GM12878 (cell line): ENCODE results near the gene TK2. TPM values are rescaled to one million over a fixed set of nuclear protein-coding genes. Genes with fewer than 3 reads are reported as not detected.

Experiments
- CEBPB ChIP-seq, 2 experiments: fragments of 150-350 bp in 1 of 2; IDR thresholded peaks; 2 replicates each; pipeline ENCODE4 v1.6.1; 2012 to 2014; ENCODE audit warnings: low read depth in 2 of 2, low read length in 2 of 2, borderline replicate concordance in 1 of 2, inconsistent platforms in 1 of 2
- FOXM1 ChIP-seq: IDR thresholded peaks from 2 replicates; pipeline ENCODE4 v1.6.1; 2012; ENCODE audit warnings: low read depth, mild to moderate bottlenecking, inconsistent platforms, low read length, moderate library complexity
- HDAC2 ChIP-seq: fragments of 200-600 bp; sonication (generic); IDR thresholded peaks from 2 replicates; pipeline ENCODE4 v1.6.1; 2017
- IKZF1 ChIP-seq: fragments of 450-650 bp; conservative IDR thresholded peaks from 2 replicates; pipeline ENCODE4 v1.6.1; 2017; ENCODE audit warnings: antibody characterized with exemption, mild to moderate bottlenecking
- LARP7 ChIP-seq: fragments of 450-650 bp; IDR thresholded peaks from 2 replicates; pipeline ENCODE4 v1.6.1; 2017; ENCODE audit warnings: mild to moderate bottlenecking
- MTA3 ChIP-seq: IDR thresholded peaks from 2 replicates; pipeline ENCODE4 v1.6.1; 2012; ENCODE audit warnings: low read length, inconsistent platforms, borderline replicate concordance
- NFIC ChIP-seq: IDR thresholded peaks from 2 replicates; pipeline ENCODE4 v1.6.1; 2012; ENCODE audit warnings: low read depth, mild to moderate bottlenecking, inconsistent platforms, low read length, moderate library complexity
- NR2F1 ChIP-seq: fragments of 450-650 bp; conservative IDR thresholded peaks from 2 replicates; pipeline ENCODE4 v1.6.1; 2017; ENCODE audit warnings: mild to moderate bottlenecking
- RAD21 ChIP-seq: IDR thresholded peaks from 2 replicates; pipeline ENCODE4 v1.6.1; 2011; ENCODE audit warnings: mild to moderate bottlenecking, low read depth, low read length, moderate library complexity; ENCODE audit not compliant: insufficient read depth
- RELA ChIP-seq: fragments of 450-650 bp; IDR thresholded peaks from 2 replicates; pipeline ENCODE4 v1.8.0; 2014; ENCODE audit warnings: borderline replicate concordance; ENCODE audit not compliant: partially characterized antibody
- RUNX3 ChIP-seq: IDR thresholded peaks from 2 replicates; pipeline ENCODE4 v1.6.1; 2012; ENCODE audit warnings: low read length, inconsistent platforms
- SMARCA5 ChIP-seq: fragments of 450-650 bp; IDR thresholded peaks from 2 replicates; pipeline ENCODE4 v1.6.1; 2017; ENCODE audit warnings: mild to moderate bottlenecking
- SMC3 ChIP-seq: IDR thresholded peaks from 2 replicates; pipeline ENCODE4 v1.6.1; 2011; ENCODE audit warnings: low read length, improper control_type of control experiment, borderline replicate concordance
- SUPT20H ChIP-seq: IDR thresholded peaks from 2 replicates; pipeline ENCODE4 v1.6.1; 2011; ENCODE audit warnings: low read depth, mild to moderate bottlenecking, low read length, moderate library complexity, borderline replicate concordance; ENCODE audit not compliant: control insufficient read depth
- TBL1XR1 ChIP-seq: IDR thresholded peaks from 2 replicates; pipeline ENCODE4 v1.6.1; 2012; ENCODE audit warnings: low read depth, low read length, improper control_type of control experiment
- USF2 ChIP-seq: IDR thresholded peaks from 2 replicates; pipeline ENCODE4 v1.6.1; 2011; ENCODE audit warnings: low read depth, low read length, improper control_type of control experiment, borderline replicate concordance
- polyA plus RNA-seq, 11 experiments: library from polyadenylated mRNA; depleted of rRNA in 4 of 11; unstranded in 6 of 11; stranded (reverse) in 5 of 11; fragments of >200 nt; fragmentation: Nextera tagmentation in 4 of 11; fragmentation: Illumina TruSeq in 1 of 11; extraction: Ambion mirVana in 4 of 11; extraction: Trizol in 1 of 11; gene quantifications; 1 replicate in 1 of 11; 2 replicates in 10 of 11; pipeline versions ENCODE4 v1.2.1 to v1.2.3, GENCODE V29; 2011 to 2016; ENCODE audit warnings: inconsistent platforms in 2 of 11, missing spikeins in 2 of 11, low read depth in 1 of 11
- total RNA-seq, 4 experiments: library from RNA; depleted of rRNA in 3 of 4; stranded (reverse); fragments of >200 nt in 3 of 4; fragmentation: Illumina TruSeq in 1 of 4; extraction: Trizol in 1 of 4; gene quantifications; 2 replicates each; pipeline versions ENCODE4 v1.2.1 to v1.2.3, GENCODE V29; 2013 to 2021
- TF ChIP-seq, protein P1 (sequence below): fragments of 450-650 bp; IDR thresholded peaks from 2 replicates; pipeline ENCODE4 v1.6.1; 2017; ENCODE audit warnings: mild to moderate bottlenecking, low read depth, inconsistent platforms; ENCODE audit not compliant: poor library complexity, severe bottlenecking
- TF ChIP-seq, protein P2 (sequence below): fragments of 450-650 bp; IDR thresholded peaks from 2 replicates; pipeline ENCODE4 v1.6.1; 2017; ENCODE audit warnings: borderline replicate concordance
- TF ChIP-seq, protein P3 (sequence below): fragments of 450-650 bp; IDR thresholded peaks from 2 replicates; pipeline ENCODE4 v1.6.1; 2018; ENCODE audit warnings: mild to moderate bottlenecking, low read depth, moderate library complexity; ENCODE audit not compliant: partially characterized antibody

The TK2 gene
- total and polyA plus RNA-seq, 10 of the 15 experiments (the other 5 are each of a cell fraction or from before 2014, with no cell fraction given) = 1.3 to 12.4 (median 3.0) TPM

GRCh38 chr16:66588981-66589713 lies 39.2 kb upstream of the TK2 start (continued):
- TF ChIP-seq, protein P1, sequence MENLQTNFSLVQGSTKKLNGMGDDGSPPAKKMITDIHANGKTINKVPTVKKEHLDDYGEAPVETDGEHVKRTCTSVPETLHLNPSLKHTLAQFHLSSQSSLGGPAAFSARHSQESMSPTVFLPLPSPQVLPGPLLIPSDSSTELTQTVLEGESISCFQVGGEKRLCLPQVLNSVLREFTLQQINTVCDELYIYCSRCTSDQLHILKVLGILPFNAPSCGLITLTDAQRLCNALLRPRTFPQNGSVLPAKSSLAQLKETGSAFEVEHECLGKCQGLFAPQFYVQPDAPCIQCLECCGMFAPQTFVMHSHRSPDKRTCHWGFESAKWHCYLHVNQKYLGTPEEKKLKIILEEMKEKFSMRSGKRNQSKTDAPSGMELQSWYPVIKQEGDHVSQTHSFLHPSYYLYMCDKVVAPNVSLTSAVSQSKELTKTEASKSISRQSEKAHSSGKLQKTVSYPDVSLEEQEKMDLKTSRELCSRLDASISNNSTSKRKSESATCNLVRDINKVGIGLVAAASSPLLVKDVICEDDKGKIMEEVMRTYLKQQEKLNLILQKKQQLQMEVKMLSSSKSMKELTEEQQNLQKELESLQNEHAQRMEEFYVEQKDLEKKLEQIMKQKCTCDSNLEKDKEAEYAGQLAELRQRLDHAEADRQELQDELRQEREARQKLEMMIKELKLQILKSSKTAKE = no peak
- TF ChIP-seq FOXM1 (0 out of 2 replicates have a peak, but pooled peaks have one; percentile 25), CEBPB (IDR thresholded peaks at IDR 0.05; ENCODE audit: borderline replicate concordance in 1 of 2, low read depth in 2 of 2, low read length in 2 of 2) (no peak), RELA (no peak), NFIC (no peak), MTA3 (no peak), SMARCA5 (peak; percentile 76), NR2F1 (0 out of 2 replicates have a peak, but pooled peaks have one; percentile 23), LARP7 (0 out of 2 replicates have a peak, but pooled peaks have one; percentile 30), SMC3 (peak; percentile 89), IKZF1 (no peak), USF2 (no peak), RUNX3 (no peak), TBL1XR1 (no peak), HDAC2 (no peak), RAD21 (peak; percentile 92), SUPT20H (no peak)
- TF ChIP-seq, protein P2, sequence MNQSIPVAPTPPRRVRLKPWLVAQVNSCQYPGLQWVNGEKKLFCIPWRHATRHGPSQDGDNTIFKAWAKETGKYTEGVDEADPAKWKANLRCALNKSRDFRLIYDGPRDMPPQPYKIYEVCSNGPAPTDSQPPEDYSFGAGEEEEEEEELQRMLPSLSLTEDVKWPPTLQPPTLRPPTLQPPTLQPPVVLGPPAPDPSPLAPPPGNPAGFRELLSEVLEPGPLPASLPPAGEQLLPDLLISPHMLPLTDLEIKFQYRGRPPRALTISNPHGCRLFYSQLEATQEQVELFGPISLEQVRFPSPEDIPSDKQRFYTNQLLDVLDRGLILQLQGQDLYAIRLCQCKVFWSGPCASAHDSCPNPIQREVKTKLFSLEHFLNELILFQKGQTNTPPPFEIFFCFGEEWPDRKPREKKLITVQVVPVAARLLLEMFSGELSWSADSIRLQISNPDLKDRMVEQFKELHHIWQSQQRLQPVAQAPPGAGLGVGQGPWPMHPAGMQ = no peak
- TF ChIP-seq, protein P3, sequence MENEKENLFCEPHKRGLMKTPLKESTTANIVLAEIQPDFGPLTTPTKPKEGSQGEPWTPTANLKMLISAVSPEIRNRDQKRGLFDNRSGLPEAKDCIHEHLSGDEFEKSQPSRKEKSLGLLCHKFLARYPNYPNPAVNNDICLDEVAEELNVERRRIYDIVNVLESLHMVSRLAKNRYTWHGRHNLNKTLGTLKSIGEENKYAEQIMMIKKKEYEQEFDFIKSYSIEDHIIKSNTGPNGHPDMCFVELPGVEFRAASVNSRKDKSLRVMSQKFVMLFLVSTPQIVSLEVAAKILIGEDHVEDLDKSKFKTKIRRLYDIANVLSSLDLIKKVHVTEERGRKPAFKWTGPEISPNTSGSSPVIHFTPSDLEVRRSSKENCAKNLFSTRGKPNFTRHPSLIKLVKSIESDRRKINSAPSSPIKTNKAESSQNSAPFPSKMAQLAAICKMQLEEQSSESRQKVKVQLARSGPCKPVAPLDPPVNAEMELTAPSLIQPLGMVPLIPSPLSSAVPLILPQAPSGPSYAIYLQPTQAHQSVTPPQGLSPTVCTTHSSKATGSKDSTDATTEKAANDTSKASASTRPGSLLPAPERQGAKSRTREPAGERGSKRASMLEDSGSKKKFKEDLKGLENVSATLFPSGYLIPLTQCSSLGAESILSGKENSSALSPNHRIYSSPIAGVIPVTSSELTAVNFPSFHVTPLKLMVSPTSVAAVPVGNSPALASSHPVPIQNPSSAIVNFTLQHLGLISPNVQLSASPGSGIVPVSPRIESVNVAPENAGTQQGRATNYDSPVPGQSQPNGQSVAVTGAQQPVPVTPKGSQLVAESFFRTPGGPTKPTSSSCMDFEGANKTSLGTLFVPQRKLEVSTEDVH = no peak
